ENCODE measurements around the gene TMPRSS6.

The TMPRSS6 gene

GRCh38 chr22:37107816-37108621 is 1.5 kb downstream of the TMPRSS6 start:
- no peak for FAIRE-seq
- TF ChIP-seq, protein P1, sequence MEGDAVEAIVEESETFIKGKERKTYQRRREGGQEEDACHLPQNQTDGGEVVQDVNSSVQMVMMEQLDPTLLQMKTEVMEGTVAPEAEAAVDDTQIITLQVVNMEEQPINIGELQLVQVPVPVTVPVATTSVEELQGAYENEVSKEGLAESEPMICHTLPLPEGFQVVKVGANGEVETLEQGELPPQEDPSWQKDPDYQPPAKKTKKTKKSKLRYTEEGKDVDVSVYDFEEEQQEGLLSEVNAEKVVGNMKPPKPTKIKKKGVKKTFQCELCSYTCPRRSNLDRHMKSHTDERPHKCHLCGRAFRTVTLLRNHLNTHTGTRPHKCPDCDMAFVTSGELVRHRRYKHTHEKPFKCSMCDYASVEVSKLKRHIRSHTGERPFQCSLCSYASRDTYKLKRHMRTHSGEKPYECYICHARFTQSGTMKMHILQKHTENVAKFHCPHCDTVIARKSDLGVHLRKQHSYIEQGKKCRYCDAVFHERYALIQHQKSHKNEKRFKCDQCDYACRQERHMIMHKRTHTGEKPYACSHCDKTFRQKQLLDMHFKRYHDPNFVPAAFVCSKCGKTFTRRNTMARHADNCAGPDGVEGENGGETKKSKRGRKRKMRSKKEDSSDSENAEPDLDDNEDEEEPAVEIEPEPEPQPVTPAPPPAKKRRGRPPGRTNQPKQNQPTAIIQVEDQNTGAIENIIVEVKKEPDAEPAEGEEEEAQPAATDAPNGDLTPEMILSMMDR (IDR thresholded peaks at IDR 0.05; ENCODE audit: insufficient read depth, missing control alignments) = no peak
- DNase-seq (ENCODE audit: insufficient read length, low spot score) = no peak

DNA sequence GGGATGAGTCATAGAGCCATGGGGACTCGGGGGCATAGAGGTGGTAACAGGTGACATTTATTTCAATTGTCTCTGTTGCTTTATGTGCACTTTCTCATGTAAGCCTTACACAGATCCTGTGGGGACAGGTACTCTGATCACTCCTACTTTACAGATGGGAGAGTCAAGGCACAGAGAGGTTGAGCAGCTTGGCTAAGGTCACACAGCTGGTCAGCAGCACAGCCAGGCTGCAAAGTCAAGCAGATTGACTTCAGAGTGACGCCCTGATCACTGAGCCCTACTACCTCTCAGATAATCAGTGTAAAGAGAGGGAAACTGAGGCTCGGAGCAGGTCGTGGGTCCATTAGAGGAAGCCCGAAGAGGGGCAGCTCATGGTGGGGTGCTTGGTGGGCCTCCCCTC is 3.5 kb downstream of the TMPRSS6 start:
- no peak for DNase-seq (ENCODE audit: insufficient read length, low spot score)
- TF ChIP-seq, protein P1 (IDR thresholded peaks at IDR 0.05; ENCODE audit: insufficient read depth, missing control alignments) = no peak
- FAIRE-seq = no peak

DNA sequence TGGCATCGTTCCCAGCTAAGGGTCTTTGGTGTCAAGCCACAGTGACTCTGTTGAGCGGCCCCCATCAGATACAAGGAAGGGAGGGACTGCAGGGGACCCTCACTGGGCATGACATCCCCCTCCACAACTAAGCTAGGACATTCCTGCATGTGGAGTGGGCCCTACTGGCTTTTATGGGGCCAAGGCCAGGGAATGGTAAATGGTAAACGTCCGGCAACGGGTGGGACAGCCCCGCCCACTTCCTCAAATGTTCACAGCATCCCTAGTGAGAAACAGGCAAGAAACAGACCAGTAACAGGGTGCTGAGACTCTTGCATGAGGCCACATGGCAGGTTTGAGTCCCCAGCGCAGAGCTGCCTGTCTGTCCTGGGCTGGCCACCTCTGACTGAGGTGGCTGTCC is 4.4 kb downstream of the TMPRSS6 start:
- TF ChIP-seq, protein P1 (IDR thresholded peaks at IDR 0.05; ENCODE audit: insufficient read depth, missing control alignments) = no peak
- FAIRE-seq (no peak), DNase-seq (ENCODE audit: insufficient read length, low spot score) (no peak)

- TF ChIP-seq, protein P1 (IDR thresholded peaks at IDR 0.05; ENCODE audit: insufficient read depth, missing control alignments) = no peak
- FAIRE-seq = no peak
Observed at GRCh38 chr22:37103656-37104452, 5.7 kb downstream of the TMPRSS6 start.

GRCh38 chr22:37103151-37103550 is 6.4 kb downstream of the TMPRSS6 start:
- no peak for DNase-seq (ENCODE audit: insufficient read length, low spot score)
- no peak for FAIRE-seq
- TF ChIP-seq, protein P1 (IDR thresholded peaks at IDR 0.05; ENCODE audit: insufficient read depth, missing control alignments) = no peak

More at GRCh38 chr22:37103656-37104452, 5.7 kb downstream of the TMPRSS6 start:
- no peak for DNase-seq (ENCODE audit: insufficient read length, low spot score)

DNA sequence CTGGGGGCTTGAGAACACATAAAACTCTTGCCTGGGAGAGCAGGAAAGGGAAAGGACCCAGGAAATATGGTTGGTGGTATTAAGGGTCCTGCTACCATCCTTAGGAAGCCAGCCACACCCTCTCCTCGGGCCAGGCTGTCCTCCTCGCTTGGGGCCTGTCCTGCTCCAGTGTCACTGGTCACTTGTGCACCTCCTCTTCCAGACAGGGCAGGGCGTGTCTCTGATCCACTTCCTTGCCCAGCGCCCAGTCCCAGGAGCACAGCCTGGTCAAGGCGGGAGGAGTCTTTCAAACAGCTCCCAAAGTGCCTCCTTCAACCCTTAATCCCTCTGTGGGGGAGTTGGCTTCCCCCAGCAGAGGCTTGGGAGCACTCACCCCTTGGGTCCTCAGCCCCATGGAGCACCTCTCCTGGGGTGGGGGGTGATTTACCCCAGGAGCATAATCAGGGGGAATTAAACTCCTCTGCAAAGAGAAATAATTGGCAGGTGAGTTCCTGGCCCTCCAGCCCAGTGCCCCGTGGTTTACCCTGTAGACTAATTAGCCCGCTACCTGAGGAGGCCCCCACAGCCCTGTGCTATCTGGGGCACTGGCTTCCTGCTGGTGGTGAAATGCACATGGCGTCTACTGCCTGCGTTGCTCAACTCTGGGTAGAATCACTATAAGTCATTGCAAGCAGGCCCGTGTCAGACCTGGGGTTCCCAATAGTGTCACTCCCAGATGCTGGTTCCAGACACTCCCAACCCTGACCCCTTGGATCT is 8.0 kb downstream of the TMPRSS6 start:
- FAIRE-seq = no peak
- TF ChIP-seq, protein P1 (IDR thresholded peaks at IDR 0.05; ENCODE audit: insufficient read depth, missing control alignments) = no peak
- DNase-seq (ENCODE audit: insufficient read length, low spot score) = no peak
